ENCODE measurements around the gene PAF1.

- TF ChIP-seq CTCF (IDR thresholded peaks at IDR 0.05), result no peak
- no peak for TF ChIP-seq POLR2A (IDR thresholded peaks at IDR 0.05)
Measured at GRCh38 chr19:39375929-39376328, 15.0 kb downstream of the PAF1 start.

All from adrenal gland (tissue), 5 donors.